Peyer's patch (tissue), 4 donors: Measurements from ENCODE around the gene IFT43.

ENCODE experiments used
- POLR2A ChIP-seq, 2 donors: fragments of 450-650 bp; IDR thresholded peaks; one replicate each; pipeline ENCODE4 v1.5.1; 2017; ENCODE audit warnings: antibody characterized with exemption in 2 of 2, mild to moderate bottlenecking in 2 of 2, moderate library complexity in 2 of 2
- TF ChIP-seq, protein P1 (sequence below), 6 experiments: fragments of 450-650 bp in 4 of 6; fragments of 200-600 bp in 2 of 6; sonication (generic) in 1 of 6; IDR thresholded peaks; one replicate each; pipeline ENCODE4 v1.5.1; 2017 to 2019; ENCODE audit warnings: antibody characterized with exemption in 6 of 6, mild to moderate bottlenecking in 3 of 6, moderate library complexity in 1 of 6

DNA sequence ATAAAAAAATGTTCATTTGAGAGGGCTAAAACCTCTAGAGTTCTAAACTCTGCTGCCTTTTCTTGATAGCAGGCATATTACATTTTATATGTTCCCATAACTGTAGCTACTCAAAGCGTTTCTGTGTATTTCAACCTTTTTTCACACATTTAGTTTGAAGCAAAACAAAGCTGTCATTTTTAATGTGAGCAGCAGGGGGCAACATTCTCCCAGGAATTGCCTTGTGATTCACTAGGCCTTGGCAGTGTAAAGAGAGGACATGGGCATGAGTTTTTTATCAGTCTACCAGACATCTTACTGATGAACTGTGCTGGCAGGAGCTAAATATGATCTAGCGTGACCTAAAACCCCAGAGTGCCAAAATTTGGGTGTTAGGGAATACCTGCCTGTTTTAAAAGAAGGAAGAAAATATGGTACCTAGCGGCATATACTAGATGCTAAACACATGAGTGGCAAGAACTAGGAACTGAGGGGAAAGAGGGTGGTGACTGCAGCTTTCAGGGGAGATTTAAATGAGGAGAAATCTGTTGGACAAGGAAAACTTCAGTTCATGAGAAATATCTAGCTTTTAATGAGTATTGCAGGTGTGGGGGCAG lies 65.3 kb downstream of the IFT43 start:
- TF ChIP-seq, protein P1, sequence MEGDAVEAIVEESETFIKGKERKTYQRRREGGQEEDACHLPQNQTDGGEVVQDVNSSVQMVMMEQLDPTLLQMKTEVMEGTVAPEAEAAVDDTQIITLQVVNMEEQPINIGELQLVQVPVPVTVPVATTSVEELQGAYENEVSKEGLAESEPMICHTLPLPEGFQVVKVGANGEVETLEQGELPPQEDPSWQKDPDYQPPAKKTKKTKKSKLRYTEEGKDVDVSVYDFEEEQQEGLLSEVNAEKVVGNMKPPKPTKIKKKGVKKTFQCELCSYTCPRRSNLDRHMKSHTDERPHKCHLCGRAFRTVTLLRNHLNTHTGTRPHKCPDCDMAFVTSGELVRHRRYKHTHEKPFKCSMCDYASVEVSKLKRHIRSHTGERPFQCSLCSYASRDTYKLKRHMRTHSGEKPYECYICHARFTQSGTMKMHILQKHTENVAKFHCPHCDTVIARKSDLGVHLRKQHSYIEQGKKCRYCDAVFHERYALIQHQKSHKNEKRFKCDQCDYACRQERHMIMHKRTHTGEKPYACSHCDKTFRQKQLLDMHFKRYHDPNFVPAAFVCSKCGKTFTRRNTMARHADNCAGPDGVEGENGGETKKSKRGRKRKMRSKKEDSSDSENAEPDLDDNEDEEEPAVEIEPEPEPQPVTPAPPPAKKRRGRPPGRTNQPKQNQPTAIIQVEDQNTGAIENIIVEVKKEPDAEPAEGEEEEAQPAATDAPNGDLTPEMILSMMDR (IDR thresholded peaks at IDR 0.05), result peak; percentile 47 to 92 (median 81)
- TF ChIP-seq POLR2A (IDR thresholded peaks at IDR 0.05), result no peak
